ENCODE results near the gene RALGAPA2.

The RALGAPA2 gene

GRCh38 chr20:20637998-20638725, 74.3 kb downstream of the RALGAPA2 start:
- no peak for TF ChIP-seq PPARA (CRISPR knock-in tag; IDR thresholded peaks at IDR 0.05; ENCODE audit: borderline replicate concordance)
- no peak for TF ChIP-seq CSRNP3 (CRISPR knock-in tag; IDR thresholded peaks at IDR 0.05)
- no peak for TF ChIP-seq OSR1 (CRISPR knock-in tag; IDR thresholded peaks at IDR 0.05)
- no peak for TF ChIP-seq RARB (CRISPR knock-in tag; IDR thresholded peaks at IDR 0.05)
- TF ChIP-seq ZC3H10 (CRISPR knock-in tag; IDR thresholded peaks at IDR 0.05), result no peak
- TF ChIP-seq ISL1 (CRISPR knock-in tag; IDR thresholded peaks at IDR 0.05), result no peak
- no peak for TF ChIP-seq TCF4 (CRISPR knock-in tag; IDR thresholded peaks at IDR 0.05; ENCODE audit: borderline replicate concordance)
- TF ChIP-seq ZNF8 (CRISPR knock-in tag; IDR thresholded peaks at IDR 0.05), result no peak
- no peak for TF ChIP-seq SNAI2 (CRISPR knock-in tag; IDR thresholded peaks at IDR 0.05)
- no peak for TF ChIP-seq ZFP3 (CRISPR knock-in tag; IDR thresholded peaks at IDR 0.05)
- no peak for TF ChIP-seq CREB5 (CRISPR knock-in tag; IDR thresholded peaks at IDR 0.05; ENCODE audit: low read depth)
- no peak for TF ChIP-seq POU6F1 (CRISPR knock-in tag; IDR thresholded peaks at IDR 0.05; ENCODE audit: borderline replicate concordance, low read depth)
- no peak for TF ChIP-seq ZFP30 (CRISPR knock-in tag; IDR thresholded peaks at IDR 0.05)
- no peak for ATAC-seq

GRCh38 chr20:20635006-20635405, 77.4 kb downstream of the RALGAPA2 start:
- TF ChIP-seq ZNF565 (CRISPR knock-in tag; conservative IDR thresholded peaks at IDR 0.05; ENCODE audit: low read depth), result no peak
- no peak for TF ChIP-seq CREB5 (CRISPR knock-in tag; IDR thresholded peaks at IDR 0.05; ENCODE audit: low read depth)
- no peak for TF ChIP-seq PPARA (CRISPR knock-in tag; IDR thresholded peaks at IDR 0.05; ENCODE audit: borderline replicate concordance)
- no peak for TF ChIP-seq ARNTL (CRISPR knock-in tag; IDR thresholded peaks at IDR 0.05; ENCODE audit: borderline replicate concordance, low read depth)
- no peak for TF ChIP-seq ZFP3 (CRISPR knock-in tag; IDR thresholded peaks at IDR 0.05)
- TF ChIP-seq CSRNP3 (CRISPR knock-in tag; IDR thresholded peaks at IDR 0.05), result no peak
- no peak for TF ChIP-seq BACH2 (CRISPR knock-in tag; IDR thresholded peaks at IDR 0.05; ENCODE audit: borderline replicate concordance)
- TF ChIP-seq TCF4 (CRISPR knock-in tag; IDR thresholded peaks at IDR 0.05; ENCODE audit: borderline replicate concordance), result no peak
- no peak for ATAC-seq

- no peak for ATAC-seq
- TF ChIP-seq OSR1 (CRISPR knock-in tag; IDR thresholded peaks at IDR 0.05) (no peak), PATZ1 (CRISPR knock-in tag; IDR thresholded peaks at IDR 0.05; ENCODE audit: borderline replicate concordance) (no peak), POU6F1 (CRISPR knock-in tag; IDR thresholded peaks at IDR 0.05; ENCODE audit: borderline replicate concordance, low read depth) (no peak)
Measured at GRCh38 chr20:20632644-20633043, 79.8 kb downstream of the RALGAPA2 start.
